ENCODE results near the gene STK24. TPM values are rescaled to one million over a fixed set of nuclear protein-coding genes. Genes with fewer than 3 reads are reported as not detected.
"Not testable (repeated sequence)": the region's sequence is repeated elsewhere in the genome, so short reads cannot be mapped to it uniquely, and the experiment has no call there.

The STK24 gene
- polyA plus RNA-seq, 5 donors, result 66.5 to 85.4 (median 72.7) TPM

DNA sequence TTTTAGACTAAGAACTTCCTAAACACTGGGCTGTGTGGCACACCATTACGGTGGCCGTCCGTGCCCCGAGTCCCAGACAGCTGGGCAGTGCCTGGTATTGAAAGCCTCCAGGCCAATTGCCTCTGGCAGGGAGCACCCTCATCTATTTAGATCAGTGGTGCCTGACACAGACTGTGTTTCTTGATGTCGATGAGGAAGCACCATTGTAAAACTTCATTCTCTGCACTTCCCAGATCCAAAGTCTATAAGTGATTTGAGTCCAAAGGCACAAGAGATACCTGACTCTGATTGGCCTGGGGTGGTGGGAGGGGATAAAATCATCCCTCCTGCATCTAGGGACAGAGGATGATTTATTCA, 8.5 kb upstream of the STK24 start:
- DNase-seq, result no peak

GRCh38 chr13:98584668-98585397, 7.9 kb upstream of the STK24 start:
- DNase-seq, result no peak

GRCh38 chr13:98582947-98583346, 6.0 kb upstream of the STK24 start:
- no peak for DNase-seq

- DNase-seq, result no peak
Observed at GRCh38 chr13:98581971-98582702, 5.2 kb upstream of the STK24 start.

GRCh38 chr13:98581381-98581780, 4.5 kb upstream of the STK24 start:
- no peak for DNase-seq

DNA sequence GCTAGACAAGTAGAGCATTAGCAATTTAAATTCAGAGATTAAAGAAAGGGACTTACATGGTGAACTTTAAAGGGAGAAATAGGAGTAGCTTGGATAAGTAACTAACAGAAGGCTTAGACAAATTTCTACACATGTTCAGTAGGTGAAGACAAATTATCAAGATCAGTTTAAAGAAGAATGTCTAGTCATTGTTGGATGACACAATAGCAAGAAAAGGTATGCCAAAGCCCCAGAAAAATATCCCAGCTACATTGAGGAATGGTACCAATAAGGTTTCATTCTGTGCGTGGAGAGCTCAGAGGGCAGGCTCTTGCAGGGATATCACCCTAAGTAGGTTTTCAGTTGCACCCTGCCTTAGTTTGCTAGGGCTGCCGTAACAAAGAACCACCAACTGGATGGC, 3.5 kb upstream of the STK24 start:
- DNase-seq, result no peak

GRCh38 chr13:98577836-98578285, 954 bp upstream of the STK24 start:
- DNase-seq, result no peak

DNA sequence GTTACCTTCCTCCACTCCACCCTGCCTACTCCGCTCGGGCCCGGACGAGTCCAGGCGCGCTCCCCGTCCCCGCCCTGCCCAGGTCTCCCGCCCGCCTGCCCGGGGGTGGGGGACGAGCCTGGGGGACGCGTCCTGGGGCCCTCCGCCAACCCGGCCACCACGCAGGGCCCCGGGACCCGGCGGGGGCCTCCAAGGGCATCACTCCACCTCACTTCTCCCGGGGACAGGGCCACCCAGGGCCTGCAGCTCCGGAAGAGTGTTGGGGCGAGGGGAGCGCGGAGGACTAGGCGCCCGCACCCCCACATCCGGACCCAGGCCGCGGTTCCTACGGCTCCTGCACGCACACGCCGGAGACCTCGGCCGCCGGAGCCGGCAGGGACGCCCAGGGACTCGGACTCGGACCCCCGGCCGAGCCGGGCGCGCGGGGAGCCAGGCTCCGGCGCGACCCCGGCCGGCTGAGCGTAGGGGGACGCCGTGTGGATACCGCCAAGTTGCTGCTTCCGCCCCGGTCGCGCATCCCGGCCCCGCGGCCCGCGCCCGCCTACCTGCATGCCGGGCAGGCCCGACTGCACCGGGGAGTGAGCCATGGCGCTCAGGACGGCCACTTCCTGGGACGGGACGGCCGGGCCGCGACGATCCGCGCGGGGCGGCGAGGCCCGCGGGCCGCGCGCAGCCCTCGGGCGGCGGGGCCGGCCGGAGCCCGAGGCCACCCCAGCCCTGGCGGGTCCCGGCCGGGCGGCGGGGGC, 534 bp downstream of the STK24 start:
- no peak for DNase-seq

DNA sequence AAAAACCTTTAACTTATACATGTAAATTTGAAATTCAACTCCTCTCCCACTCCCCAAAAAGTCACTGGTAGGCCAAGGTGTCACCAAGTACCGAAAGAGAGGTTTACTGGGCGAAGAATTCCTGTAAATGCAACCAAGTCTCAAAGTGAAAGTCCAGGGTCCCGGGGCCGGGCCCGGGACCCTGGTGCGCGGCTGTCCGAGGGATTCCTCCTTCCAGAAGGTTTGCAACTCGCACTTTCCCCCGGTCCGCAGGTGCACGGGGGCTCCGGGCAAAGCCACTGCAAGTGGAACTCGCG, 1.1 kb downstream of the STK24 start:
- no peak for DNase-seq

DNA sequence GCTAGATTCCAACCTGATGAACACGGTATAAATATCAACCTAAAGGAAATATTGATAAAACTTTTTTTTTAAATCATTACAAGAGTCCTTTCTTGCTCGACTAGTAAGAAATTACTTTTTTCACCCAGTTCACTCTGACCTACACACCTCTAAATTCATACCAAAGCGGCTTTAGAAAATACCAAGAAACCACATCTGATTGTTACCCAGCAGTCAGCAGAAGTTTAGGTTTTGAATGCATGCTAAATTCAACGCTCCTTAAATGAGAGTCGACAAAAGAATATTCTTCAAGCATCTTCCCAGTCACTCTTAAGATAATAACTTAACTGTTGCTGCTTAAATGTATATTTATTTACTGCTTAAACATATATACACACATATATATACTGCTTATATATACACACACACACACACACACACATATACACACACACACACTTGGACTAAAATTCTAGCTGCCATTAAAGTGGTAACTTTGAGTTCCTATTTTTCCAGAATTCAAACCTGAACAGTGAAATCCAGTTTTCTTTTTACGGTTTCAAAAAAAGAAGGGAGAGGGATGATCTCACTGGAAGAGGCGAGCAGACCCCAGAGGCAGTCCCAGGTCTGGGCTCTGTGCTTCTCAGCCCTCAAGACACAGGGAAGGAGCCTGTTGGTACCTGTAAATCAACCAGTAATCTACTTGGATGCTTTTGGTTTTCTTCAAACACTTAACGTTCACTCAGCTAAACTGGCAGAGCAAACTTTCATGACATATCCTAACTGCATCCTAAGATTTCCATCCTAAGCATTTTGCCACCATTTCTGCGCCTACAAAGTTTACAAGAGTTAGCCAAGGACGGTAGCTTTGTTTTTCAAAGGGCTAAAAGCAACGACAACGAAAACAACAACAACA, 1.7 kb downstream of the STK24 start:
- DNase-seq, result no peak

GRCh38 chr13:98571955-98572662, 4.8 kb downstream of the STK24 start:
- no peak for DNase-seq

GRCh38 chr13:98570929-98571372, 6.0 kb downstream of the STK24 start:
- no peak for DNase-seq

DNA sequence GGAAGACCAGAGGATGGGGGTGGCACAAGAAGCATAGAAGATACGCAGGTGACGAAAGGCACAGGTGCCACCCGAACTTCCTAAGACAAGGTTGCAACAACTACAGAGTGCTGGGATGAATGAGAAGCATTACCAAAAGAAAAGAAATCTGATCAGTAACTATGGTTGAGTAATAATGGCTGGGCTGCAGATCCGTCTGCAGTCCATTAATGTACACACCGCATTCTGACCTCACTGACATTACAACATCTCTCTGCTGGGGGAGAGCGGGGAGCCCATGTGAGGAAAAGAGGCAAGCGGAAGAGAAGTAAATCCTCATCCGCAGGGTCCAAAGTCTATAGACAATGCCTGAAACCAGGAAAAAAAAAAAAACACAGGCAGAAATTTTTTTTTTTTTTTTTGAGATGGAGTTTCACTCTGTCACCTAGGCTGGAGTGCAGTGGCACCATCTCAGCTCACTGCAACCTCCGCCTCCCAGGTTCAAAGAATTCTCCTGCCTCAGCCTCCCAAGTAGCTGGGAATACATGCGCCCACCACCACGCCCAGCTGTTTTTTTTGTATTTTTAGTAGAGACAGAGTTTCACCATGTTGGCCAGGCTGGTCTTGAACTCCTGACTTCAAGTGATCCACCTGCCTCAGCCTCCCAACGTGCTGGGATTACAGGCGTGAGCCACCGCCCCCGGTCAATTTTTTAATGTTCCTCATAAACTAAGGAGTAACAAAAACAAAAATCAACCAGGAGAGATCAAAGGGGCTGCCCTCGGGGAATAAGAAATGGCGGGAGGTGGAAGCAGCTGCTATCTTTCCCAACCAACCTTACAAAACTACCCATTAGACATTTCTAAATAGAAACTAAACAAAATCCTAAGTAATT, 7.2 kb downstream of the STK24 start:
- not testable (repeated sequence) for DNase-seq

GRCh38 chr13:98568918-98569317, 8.0 kb downstream of the STK24 start:
- DNase-seq, result no peak

- no peak for DNase-seq
Observed at GRCh38 chr13:98567140-98567539, 9.8 kb downstream of the STK24 start.

DNA sequence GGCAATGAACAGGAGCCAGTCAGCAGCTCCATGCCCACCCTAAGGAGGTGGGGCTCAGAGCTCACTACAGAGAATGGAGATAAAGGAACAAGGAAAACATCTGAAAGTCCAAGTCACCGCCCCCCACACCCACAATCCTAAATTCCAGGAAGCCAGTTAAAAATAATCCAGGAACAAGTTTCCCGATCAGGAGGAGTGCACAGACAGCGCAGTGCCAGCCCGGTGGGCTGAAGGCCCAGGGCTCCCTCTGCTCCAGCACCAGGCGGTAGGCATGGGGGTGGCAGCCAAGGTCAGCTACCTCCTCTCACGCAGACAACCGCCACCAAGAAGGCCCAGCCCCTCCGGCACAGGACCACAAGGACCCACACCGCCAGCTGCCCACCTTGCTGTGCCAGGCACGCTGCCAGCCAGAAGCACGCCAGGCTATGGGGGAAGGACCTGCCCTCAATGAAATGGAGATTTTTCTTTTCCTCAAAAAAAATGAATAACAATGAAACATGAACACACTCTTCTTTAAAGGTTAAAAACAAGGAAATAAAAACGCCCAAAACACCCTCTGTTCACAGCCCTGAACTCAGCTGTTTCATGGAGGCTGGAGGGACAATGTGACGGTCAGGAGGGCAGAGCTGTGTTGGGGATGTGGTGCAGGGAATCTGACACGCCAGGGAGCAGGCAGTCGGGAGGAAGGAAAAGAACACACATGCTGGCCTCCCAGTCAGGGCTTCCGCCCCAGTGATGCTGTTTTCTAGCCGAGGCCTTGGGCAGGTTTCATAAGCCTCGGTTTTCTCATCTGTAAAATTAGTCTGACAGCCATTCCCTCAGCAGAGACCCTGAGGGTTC, 11.0 kb downstream of the STK24 start:
- DNase-seq, result no peak

DNA sequence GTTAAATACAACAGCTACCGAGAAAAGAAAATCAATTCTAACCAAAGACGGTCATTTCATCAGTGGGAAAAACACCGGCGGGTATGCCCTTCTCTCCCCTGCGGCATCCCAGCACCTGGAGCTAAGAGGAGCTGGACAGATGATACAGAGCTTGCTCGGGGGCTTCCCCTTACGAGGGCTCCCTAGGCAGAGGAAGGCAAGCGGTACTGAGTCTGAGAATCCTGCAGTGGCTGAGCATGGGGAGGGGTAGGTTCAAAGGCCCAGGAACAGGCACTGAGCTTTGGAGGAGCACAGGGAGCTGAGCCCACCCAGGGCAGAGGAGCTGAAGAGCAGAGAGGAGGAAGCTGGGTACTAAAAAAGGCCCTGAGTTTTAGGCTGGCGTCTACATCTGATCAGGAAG, 12.7 kb downstream of the STK24 start:
- no peak for DNase-seq

GRCh38 chr13:98563071-98563470, 13.8 kb downstream of the STK24 start:
- no peak for DNase-seq

- no peak for DNase-seq
Observed at GRCh38 chr13:98559169-98559568, 17.7 kb downstream of the STK24 start.

All from right lung (tissue), 5 donors.